ENCODE data around the gene GALNT18.

DNA sequence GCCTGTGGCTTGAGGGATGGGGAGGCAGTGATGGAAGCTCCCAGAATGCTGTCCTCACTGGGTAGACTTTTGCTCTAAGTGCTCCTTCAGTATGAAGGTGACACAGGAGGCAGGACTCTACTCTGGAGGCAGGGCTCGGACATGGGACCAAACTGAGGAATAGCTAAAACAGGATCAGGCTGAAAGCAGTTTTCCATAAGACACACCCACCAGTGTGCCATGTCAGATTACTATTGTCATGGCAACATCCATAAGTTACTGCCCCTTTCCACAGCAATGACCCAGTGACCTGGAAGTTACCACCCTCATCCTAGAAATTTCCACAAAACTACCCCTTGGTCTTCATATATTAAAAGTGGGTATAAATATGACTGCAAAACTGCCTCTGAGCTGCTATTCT, 43.6 kb upstream of the GALNT18 start:
- no peak for TF ChIP-seq ISL1 (CRISPR knock-in tag; IDR thresholded peaks at IDR 0.05)
- TF ChIP-seq, protein P1, sequence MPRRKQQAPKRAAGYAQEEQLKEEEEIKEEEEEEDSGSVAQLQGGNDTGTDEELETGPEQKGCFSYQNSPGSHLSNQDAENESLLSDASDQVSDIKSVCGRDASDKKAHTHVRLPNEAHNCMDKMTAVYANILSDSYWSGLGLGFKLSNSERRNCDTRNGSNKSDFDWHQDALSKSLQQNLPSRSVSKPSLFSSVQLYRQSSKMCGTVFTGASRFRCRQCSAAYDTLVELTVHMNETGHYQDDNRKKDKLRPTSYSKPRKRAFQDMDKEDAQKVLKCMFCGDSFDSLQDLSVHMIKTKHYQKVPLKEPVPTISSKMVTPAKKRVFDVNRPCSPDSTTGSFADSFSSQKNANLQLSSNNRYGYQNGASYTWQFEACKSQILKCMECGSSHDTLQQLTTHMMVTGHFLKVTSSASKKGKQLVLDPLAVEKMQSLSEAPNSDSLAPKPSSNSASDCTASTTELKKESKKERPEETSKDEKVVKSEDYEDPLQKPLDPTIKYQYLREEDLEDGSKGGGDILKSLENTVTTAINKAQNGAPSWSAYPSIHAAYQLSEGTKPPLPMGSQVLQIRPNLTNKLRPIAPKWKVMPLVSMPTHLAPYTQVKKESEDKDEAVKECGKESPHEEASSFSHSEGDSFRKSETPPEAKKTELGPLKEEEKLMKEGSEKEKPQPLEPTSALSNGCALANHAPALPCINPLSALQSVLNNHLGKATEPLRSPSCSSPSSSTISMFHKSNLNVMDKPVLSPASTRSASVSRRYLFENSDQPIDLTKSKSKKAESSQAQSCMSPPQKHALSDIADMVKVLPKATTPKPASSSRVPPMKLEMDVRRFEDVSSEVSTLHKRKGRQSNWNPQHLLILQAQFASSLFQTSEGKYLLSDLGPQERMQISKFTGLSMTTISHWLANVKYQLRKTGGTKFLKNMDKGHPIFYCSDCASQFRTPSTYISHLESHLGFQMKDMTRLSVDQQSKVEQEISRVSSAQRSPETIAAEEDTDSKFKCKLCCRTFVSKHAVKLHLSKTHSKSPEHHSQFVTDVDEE (CRISPR knock-in tag; IDR thresholded peaks at IDR 0.05): no peak
- TF ChIP-seq ZNF8 (CRISPR knock-in tag; IDR thresholded peaks at IDR 0.05): no peak
- TF ChIP-seq, protein P2, sequence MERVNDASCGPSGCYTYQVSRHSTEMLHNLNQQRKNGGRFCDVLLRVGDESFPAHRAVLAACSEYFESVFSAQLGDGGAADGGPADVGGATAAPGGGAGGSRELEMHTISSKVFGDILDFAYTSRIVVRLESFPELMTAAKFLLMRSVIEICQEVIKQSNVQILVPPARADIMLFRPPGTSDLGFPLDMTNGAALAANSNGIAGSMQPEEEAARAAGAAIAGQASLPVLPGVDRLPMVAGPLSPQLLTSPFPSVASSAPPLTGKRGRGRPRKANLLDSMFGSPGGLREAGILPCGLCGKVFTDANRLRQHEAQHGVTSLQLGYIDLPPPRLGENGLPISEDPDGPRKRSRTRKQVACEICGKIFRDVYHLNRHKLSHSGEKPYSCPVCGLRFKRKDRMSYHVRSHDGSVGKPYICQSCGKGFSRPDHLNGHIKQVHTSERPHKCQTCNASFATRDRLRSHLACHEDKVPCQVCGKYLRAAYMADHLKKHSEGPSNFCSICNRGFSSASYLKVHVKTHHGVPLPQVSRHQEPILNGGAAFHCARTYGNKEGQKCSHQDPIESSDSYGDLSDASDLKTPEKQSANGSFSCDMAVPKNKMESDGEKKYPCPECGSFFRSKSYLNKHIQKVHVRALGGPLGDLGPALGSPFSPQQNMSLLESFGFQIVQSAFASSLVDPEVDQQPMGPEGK (CRISPR knock-in tag; IDR thresholded peaks at IDR 0.05; ENCODE audit: borderline replicate concordance): no peak
- no peak for TF ChIP-seq ZFP30 (CRISPR knock-in tag; IDR thresholded peaks at IDR 0.05)
- TF ChIP-seq ZNF565 (CRISPR knock-in tag; conservative IDR thresholded peaks at IDR 0.05; ENCODE audit: low read depth): no peak
- TF ChIP-seq TCF4 (CRISPR knock-in tag; IDR thresholded peaks at IDR 0.05; ENCODE audit: borderline replicate concordance): no peak
- TF ChIP-seq CSDC2 (CRISPR knock-in tag; IDR thresholded peaks at IDR 0.05): no peak

Data from SK-N-SH treated with all-trans-retinoic acid at 6 μM for 48 hours (cell line).